Measurements from ENCODE around the gene ZFYVE9.

ZFYVE9 gene

DNA sequence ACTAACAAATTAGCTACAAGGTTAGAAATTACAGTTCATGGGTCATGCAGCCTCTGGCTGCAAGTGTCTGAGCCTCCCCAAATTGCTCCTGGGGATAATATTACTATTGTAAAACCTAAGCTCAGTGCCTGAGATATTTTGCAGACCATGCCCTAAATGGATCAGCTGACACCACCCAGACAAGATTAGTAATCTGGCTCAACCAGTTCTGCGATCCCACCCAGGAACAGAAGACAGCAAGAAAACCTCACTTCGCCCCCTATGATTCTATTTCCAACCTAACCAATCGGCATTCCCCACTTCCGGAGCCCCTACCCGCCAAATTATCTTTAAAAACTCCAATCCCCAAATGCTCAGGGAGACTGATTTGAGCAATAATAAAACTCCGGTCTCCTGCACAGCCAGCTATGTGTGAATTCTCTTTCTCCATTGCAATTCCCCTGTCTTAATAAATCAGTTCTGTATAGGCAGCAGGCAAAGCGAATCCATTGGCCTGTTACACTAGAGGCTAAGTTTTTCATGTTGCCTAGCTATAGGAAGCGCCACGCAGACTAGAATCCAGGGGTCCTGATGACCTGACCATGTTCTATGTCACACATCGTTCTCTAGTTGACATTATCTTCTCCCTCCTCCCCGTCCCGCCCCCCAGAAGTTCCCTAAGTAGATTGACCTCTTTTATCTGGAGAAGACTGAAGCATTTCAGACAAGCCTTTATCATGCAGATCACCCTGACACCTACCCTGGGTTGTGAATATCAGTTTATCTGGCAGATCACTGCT is 22.4 kb upstream of the ZFYVE9 start:
- TF ChIP-seq, protein P1, sequence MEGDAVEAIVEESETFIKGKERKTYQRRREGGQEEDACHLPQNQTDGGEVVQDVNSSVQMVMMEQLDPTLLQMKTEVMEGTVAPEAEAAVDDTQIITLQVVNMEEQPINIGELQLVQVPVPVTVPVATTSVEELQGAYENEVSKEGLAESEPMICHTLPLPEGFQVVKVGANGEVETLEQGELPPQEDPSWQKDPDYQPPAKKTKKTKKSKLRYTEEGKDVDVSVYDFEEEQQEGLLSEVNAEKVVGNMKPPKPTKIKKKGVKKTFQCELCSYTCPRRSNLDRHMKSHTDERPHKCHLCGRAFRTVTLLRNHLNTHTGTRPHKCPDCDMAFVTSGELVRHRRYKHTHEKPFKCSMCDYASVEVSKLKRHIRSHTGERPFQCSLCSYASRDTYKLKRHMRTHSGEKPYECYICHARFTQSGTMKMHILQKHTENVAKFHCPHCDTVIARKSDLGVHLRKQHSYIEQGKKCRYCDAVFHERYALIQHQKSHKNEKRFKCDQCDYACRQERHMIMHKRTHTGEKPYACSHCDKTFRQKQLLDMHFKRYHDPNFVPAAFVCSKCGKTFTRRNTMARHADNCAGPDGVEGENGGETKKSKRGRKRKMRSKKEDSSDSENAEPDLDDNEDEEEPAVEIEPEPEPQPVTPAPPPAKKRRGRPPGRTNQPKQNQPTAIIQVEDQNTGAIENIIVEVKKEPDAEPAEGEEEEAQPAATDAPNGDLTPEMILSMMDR (IDR thresholded peaks at IDR 0.05; ENCODE audit: insufficient read depth, low read depth, low read length, missing control alignments): no peak
- no peak overlapping the region for H3K4me3 ChIP-seq (ENCODE audit: low read depth, low read length)
- no peak for DNase-seq (ENCODE audit: low read depth)

DNA sequence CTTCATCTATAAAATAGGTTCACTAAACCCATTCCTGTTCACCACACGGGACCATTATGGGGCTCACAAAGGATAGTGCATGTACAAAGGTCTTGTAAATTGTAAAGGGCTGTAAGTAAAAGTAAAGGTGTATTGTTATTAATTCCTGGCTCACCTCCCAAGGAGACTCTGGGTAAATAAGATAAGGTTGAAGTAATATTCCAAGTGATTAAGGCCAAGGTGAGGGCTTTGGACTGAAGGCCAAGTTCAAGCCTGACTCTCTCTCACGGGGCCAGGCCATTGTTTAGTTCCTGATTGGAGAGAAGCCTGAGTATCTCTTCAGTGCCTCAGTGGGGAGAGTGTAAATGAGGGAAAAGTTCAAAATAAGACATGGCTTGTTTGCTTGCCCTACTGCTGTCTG is 19.5 kb upstream of the ZFYVE9 start:
- TF ChIP-seq, protein P1 (IDR thresholded peaks at IDR 0.05; ENCODE audit: insufficient read depth, low read depth, low read length, missing control alignments): no peak
- DNase-seq (ENCODE audit: low read depth): no peak
- no peak overlapping the region for H3K4me3 ChIP-seq (ENCODE audit: low read depth, low read length)

DNA sequence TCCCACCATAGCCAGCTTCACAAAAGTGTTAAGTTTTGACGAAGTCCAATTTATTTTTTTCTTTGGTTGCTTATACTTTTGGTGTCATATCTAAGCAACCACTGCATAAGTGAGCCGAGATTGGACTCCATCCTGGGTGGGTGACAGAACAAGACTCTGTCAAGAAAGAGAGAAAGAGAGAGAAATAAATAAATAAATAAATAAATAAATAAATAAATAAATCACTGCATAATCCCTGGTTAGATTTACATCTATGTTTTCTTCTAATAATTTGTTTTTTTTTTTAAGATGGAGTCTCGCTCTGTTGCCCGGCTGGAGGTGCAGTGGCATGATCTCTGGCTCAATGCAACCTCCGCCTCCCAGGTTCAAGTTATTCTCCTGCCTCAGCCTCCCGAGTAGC is 18.3 kb upstream of the ZFYVE9 start:
- H3K4me3 ChIP-seq (ENCODE audit: low read depth, low read length): no peak overlapping the region
- no peak for DNase-seq (ENCODE audit: low read depth)
- TF ChIP-seq, protein P1 (IDR thresholded peaks at IDR 0.05; ENCODE audit: insufficient read depth, low read depth, low read length, missing control alignments): no peak

DNA sequence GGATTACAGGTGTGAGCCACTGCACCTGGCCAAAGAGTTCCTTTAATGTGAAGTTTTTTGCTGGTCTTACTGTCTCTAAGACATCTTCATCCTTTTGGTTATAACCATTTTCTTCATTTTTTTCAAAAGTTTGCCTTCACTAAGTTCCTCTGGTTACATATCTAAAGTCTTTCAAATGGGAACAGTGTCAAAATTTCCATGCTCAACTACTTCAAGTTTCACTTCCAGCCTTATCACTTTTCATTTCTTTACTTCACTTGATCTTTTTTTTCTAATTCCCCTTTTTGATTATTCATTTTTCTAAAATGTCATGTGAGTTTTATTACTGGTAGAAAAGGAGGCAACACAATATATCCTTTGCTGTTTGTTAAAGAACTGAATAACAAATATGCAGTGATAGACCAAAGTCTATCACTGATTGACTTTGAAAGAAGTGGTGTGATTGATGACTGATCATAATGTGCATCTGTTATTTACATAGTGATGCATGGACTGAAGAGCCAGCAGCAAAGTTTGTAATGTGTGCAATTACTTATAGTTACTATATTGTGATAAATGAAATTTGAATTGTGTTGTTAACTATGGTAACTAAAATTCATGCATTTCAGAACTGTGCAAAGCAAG is 16.0 kb upstream of the ZFYVE9 start:
- TF ChIP-seq, protein P1 (IDR thresholded peaks at IDR 0.05; ENCODE audit: insufficient read depth, low read depth, low read length, missing control alignments): no peak
- DNase-seq (ENCODE audit: low read depth): no peak
- H3K4me3 ChIP-seq (ENCODE audit: low read depth, low read length): no peak overlapping the region

DNA sequence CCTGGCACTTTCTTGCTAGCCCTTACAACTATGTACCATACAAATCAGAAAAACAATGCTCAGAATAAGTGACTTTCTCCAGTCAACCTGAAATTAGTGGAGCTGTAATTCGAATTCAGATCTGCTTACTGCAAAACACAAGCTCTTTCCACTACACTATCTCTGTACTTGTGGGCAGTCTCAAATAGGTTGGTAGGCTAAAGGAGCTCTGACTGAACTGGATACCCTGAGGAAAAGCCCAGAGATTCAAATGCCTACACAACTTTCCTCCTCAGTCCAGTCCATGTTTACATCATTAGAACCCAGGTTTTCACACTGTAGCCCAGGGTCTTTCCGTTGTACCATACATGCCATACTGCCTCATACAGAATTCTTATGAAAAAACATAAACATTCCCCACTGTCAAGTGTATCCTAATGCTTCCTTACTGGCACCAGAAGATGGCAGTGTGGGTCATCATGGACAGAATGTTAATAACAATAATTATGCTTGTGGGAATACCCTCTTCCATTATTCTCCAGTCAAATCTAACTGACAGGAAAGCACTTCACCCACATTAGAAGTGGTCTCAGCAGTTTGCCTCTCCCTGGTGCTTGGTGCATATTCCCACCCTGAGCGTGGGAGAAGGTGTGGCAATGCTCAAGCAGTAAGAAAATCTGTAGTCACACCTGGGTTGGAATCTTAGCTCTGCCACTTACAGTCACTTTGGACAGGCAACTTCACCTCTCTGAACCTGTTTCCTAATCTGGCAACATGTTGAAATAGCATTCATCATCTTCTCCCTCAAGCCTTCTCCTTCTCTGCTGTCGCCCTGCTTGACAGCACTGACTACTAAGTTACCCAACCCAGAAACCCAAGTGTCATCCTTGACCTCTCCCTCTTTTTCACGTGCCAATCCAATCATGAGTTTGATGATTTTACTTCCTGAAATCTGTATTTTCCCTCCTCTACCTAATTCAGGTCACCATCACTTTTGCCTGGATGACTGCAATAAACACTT is 14.4 kb upstream of the ZFYVE9 start:
- peak; percentile 50 for DNase-seq (ENCODE audit: low read depth)
- no peak overlapping the region for H3K4me3 ChIP-seq (ENCODE audit: low read depth, low read length)
- TF ChIP-seq, protein P1 (IDR thresholded peaks at IDR 0.05; ENCODE audit: insufficient read depth, low read depth, low read length, missing control alignments): peak; percentile 46

DNA sequence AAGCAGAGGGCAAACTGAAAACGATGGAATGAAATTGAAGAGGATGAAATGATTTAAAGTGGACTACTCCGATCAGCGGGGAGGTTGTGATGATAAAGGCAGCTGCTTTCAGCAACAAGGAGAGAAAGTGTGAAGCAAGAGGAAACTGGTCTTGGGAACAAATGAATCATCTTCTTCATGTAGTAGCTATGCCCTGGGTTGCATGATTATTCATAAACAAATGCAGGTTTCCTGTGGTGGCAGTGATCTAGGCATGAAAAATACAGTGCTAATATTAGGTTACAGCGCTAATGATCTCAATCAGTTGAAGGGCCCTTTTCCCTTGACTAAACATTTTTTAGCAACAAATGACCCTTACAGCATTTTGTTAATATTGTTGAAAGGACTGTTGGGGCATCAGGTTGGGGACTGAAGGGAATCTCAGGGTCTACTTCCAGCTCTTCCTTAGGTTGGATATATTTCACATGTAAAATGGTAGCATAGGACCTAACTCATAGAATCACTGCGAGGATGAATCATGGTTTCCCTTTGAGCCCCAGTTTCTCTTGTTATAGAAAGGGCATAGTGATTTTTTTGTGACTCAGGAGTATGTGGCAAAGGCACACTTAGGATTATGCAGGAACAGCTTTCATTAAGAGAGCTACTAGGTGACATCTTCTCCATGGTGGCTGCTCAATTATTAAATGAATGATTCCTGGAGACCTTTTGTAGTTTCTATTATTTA is 1.9 kb upstream of the ZFYVE9 start:
- H3K4me3 ChIP-seq (ENCODE audit: low read depth, low read length): no peak overlapping the region
- TF ChIP-seq, protein P1 (IDR thresholded peaks at IDR 0.05; ENCODE audit: insufficient read depth, low read depth, low read length, missing control alignments): no peak
- DNase-seq (ENCODE audit: low read depth): peak; percentile 78
